Right atrium auricular region (tissue), 2 donors: ENCODE results near the gene CACTIN. TPM values are rescaled to one million over a fixed set of nuclear protein-coding genes. Genes with fewer than 3 reads are reported as not detected.

Source experiments
- DNase-seq: peaks from one replicate; pipeline ENCODE4 v3.0.0-alpha.2; 2019; ENCODE audit warnings: low spot score
- H3K27ac ChIP-seq, 2 donors: fragments of 200-600 bp; sonication (generic); 1 replicate in 1 of 2; 2 replicates in 1 of 2; pipeline ENCODE4 v1.5.1; 2016 to 2019
- H3K27me3 ChIP-seq, 2 donors: fragments of 200-600 bp; sonication (generic); one replicate each; pipeline versions ENCODE4 v1.5.1 to v1.6.0; 2017 to 2019
- H3K36me3 ChIP-seq: fragments of 200-600 bp; sonication (generic); one replicate; pipeline ENCODE4 v1.5.1; 2016
- H3K4me1 ChIP-seq, 2 donors: fragments of 200-600 bp; sonication (generic); one replicate each; pipeline versions ENCODE4 v1.5.1 to v1.6.0; 2017 to 2019
- H3K4me3 ChIP-seq, 2 donors: fragments of 200-600 bp; sonication (generic); 1 replicate in 1 of 2; 2 replicates in 1 of 2; pipeline ENCODE4 v1.5.1; 2017 to 2019; ENCODE audit warnings: mild to moderate bottlenecking in 1 of 2, moderate library complexity in 1 of 2
- H3K9me3 ChIP-seq, 2 donors: fragments of 200-600 bp; sonication (generic); one replicate each; pipeline ENCODE4 v1.5.1; 2019
- total RNA-seq, 2 donors: library from RNA; depleted of rRNA; stranded (reverse); fragments of >200 nt; gene quantifications; one replicate each; pipeline ENCODE4 v1.1.0, GENCODE V29; 2016
- TF ChIP-seq, protein P1 (sequence below), 2 donors: fragments of 200-600 bp; sonication (generic); IDR thresholded peaks; one replicate each; pipeline ENCODE4 v1.5.1; 2019; ENCODE audit warnings: antibody characterized with exemption in 2 of 2

CACTIN gene
- total RNA-seq, 2 donors from 2014 or later: 11.2 to 22.8 TPM

- TF ChIP-seq, protein P1, sequence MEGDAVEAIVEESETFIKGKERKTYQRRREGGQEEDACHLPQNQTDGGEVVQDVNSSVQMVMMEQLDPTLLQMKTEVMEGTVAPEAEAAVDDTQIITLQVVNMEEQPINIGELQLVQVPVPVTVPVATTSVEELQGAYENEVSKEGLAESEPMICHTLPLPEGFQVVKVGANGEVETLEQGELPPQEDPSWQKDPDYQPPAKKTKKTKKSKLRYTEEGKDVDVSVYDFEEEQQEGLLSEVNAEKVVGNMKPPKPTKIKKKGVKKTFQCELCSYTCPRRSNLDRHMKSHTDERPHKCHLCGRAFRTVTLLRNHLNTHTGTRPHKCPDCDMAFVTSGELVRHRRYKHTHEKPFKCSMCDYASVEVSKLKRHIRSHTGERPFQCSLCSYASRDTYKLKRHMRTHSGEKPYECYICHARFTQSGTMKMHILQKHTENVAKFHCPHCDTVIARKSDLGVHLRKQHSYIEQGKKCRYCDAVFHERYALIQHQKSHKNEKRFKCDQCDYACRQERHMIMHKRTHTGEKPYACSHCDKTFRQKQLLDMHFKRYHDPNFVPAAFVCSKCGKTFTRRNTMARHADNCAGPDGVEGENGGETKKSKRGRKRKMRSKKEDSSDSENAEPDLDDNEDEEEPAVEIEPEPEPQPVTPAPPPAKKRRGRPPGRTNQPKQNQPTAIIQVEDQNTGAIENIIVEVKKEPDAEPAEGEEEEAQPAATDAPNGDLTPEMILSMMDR (IDR thresholded peaks at IDR 0.05): no peak
- Histone ChIP-seq H3K4me1 (peaks cover 0 to 35% of the 10 kb centered on the region in 2 donors), H3K27ac (no peak overlapping the region), H3K36me3 (peaks cover 28% of the 10 kb centered on the region), H3K9me3 (no peaks in the 10 kb centered on the region), H3K27me3 (no peaks in the 10 kb centered on the region), H3K4me3 (no peak overlapping the region)
- no peak for DNase-seq
These were observed 5.6 kb downstream of the CACTIN start for GRCh38 chr19:3620817-3621547.

- Histone ChIP-seq H3K36me3 (peaks cover 28% of the 10 kb centered on the region), H3K27me3 (no peaks in the 10 kb centered on the region), H3K4me3 (no peak overlapping the region), H3K27ac (no peak overlapping the region), H3K4me1 (peaks cover 0 to 28% of the 10 kb centered on the region in 2 donors), H3K9me3 (no peaks in the 10 kb centered on the region)
- TF ChIP-seq, protein P1 (IDR thresholded peaks at IDR 0.05): no peak
- DNase-seq: no peak
These were observed 6.3 kb downstream of the CACTIN start for GRCh38 chr19:3620145-3620816.

GRCh38 chr19:3619631-3620012 lies 7.0 kb downstream of the CACTIN start:
- H3K4me3 ChIP-seq: no peak overlapping the region
- peaks cover 0 to 21% of the 10 kb centered on the region in 2 donors for H3K4me1 ChIP-seq
- TF ChIP-seq, protein P1 (IDR thresholded peaks at IDR 0.05): no peak
- no peaks in the 10 kb centered on the region for H3K27me3 ChIP-seq
- no peaks in the 10 kb centered on the region for H3K9me3 ChIP-seq
- DNase-seq: no peak
- no peak overlapping the region for H3K27ac ChIP-seq
- H3K36me3 ChIP-seq: peaks cover 28% of the 10 kb centered on the region

DNA sequence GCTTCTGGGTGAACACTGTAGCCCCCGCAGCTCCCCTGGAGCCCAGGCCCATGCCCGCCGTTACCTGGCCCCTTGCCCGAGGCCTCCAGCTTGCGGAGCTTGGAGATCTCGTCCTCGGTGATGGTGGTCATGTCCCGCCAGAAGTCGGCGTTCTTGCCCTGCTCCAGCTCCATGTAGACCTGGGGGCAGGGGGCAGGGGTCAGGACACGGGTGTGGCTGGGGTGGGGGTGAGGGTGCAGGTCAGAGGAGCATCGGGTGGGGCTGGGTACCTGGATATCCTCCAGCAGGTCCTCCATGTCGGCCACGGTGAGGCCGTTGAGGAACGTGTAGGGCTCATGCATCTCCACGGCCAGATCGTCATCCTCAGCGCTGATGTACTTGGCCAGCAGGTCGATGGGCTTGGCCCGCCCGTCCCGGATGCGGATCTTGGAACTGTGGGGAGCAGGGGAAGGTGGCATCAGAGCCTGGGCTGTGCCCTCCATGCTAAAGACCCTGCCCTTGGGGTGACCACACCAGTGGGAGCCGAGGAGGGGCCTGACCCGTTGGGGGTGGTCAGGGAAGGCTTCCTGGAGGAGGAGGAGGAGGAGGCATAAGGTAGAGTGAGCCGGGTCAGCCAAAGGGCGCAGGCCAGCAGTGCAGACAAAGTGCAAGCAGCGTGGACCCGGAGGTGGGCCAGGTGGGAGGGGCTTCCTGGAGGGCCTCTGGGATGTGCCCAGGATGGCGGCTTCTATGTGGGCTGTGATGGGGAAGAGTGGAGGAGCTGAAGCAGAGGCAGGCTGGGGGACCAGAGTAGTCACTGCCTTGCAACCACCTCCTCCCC lies 7.6 kb downstream of the CACTIN start:
- DNase-seq: no peak
- Histone ChIP-seq H3K4me3 (no peak overlapping the region), H3K27me3 (no peaks in the 10 kb centered on the region), H3K36me3 (peaks cover 28% of the 10 kb centered on the region), H3K4me1 (peaks cover 0 to 15% of the 10 kb centered on the region in 2 donors), H3K27ac (no peak overlapping the region), H3K9me3 (no peaks in the 10 kb centered on the region)
- TF ChIP-seq, protein P1 (IDR thresholded peaks at IDR 0.05): peak; percentile 38 to 45

DNA sequence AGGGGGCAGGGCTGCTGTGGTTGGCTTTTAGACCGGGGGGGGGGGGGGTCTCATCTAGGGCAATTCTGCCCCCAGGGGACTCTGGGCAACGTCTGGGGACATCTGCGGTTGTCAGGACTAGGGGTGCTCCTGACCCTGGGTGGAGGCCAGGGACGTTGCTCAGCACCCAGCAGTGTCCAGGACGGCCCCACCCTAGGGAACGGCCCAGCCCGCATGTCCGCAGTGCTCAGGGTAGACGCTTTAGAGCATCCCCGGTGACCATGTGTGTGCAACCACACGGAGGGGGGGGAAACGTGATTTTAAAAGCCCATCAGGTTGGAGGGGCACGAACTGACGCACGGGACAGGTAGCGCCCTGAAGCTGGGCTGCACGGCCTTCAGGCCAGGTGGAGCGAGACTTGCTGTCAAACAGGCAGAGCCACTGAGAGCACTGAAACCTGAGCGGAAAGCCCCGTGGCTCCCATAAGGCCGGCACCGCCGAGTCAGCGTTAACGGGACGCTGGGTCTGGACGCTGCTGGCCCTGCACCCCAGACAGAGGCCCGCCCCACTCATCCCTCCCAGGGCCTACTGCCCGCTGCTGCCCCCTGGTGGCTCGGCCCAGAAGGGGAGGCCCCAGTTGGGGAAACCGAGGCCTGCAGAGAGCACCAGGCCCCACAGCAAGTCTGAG lies 8.3 kb downstream of the CACTIN start:
- Histone ChIP-seq H3K4me3 (peak overlapping the region in 1 of 2 donors; percentile 15), H3K27me3 (no peaks in the 10 kb centered on the region), H3K9me3 (no peaks in the 10 kb centered on the region), H3K4me1 (peaks cover 0 to 13% of the 10 kb centered on the region in 2 donors), H3K27ac (peak overlapping the region in 1 of 2 donors; percentile 35), H3K36me3 (peaks cover 27% of the 10 kb centered on the region)
- TF ChIP-seq, protein P1 (IDR thresholded peaks at IDR 0.05): peak; percentile 90 to 98
- peak; percentile 69 for DNase-seq
